IMR-90 (cell line): ENCODE measurements around the gene COX17. TPM values are rescaled to one million over a fixed set of nuclear protein-coding genes. Genes with fewer than 3 reads are reported as not detected.

ENCODE experiments used
- ATAC-seq: fragments of 200-7000 bp; cut with Tn5 transposase; 2 replicates; pipeline ENCODE4 v1.9.1; 2020; ENCODE audit warnings: low read depth, mild to moderate bottlenecking, moderate library complexity
- BruUV-seq: library from RNA; stranded (reverse); fragments of 400-500 nt; replicated peaks from 2 replicates; lab custom pipeline; 2021; lab: Mats Ljungman, UMichigan
- CTCF ChIA-PET: fragments of 300-600 bp; formaldehyde crosslinking; extraction: SDS; loops from one replicate; lab custom pipeline; 2021; ENCODE audit warnings: antibody characterized with exemption; lab: Yijun Ruan, JAX
- POLR2A ChIA-PET: fragments of 300-600 bp; sonication (Branson Sonifier 250); formaldehyde crosslinking; loops from one replicate; lab custom pipeline; 2022; ENCODE audit warnings: antibody characterized with exemption; ENCODE audit not compliant: unreplicated experiment; lab: Charles Lee
- DNase-seq: peaks from one replicate; pipeline ENCODE4 v3.0.0; 2013
- H2AFZ ChIP-seq: replicated peaks from 2 replicates; pipeline ENCODE3; 2013; ENCODE audit warnings: low read length, mild to moderate bottlenecking; ENCODE audit not compliant: poor library complexity
- H2AK5ac ChIP-seq: 2 replicates; pipeline ENCODE4 v1.6.1; 2013; ENCODE audit warnings: low read depth, low read length, inconsistent platforms
- H2AK9ac ChIP-seq: replicated peaks from 2 replicates; pipeline ENCODE3; 2013; ENCODE audit warnings: mild to moderate bottlenecking, low read depth, low read length, moderate library complexity; ENCODE audit not compliant: poor library complexity
- H2BK120ac ChIP-seq: 2 replicates; pipeline ENCODE4 v1.6.1; 2013; ENCODE audit warnings: low read depth, low read length, inconsistent platforms
- H2BK15ac ChIP-seq: 3 replicates; pipeline ENCODE4 v1.6.1; 2013; ENCODE audit warnings: low read depth, low read length, inconsistent platforms
- H2BK20ac ChIP-seq: 2 replicates; pipeline ENCODE4 v1.6.1; 2013; ENCODE audit warnings: low read depth, mild to moderate bottlenecking, inconsistent platforms, low read length, moderate library complexity
- H2BK5ac ChIP-seq: 2 replicates; pipeline ENCODE4 v1.6.1; 2013; ENCODE audit warnings: mild to moderate bottlenecking, low read depth, low read length, inconsistent platforms; ENCODE audit not compliant: poor library complexity, severe bottlenecking
- H3K14ac ChIP-seq: replicated peaks from 2 replicates; pipeline ENCODE4 v1.6.1; 2013; ENCODE audit warnings: low read depth, low read length, inconsistent platforms
- H3K18ac ChIP-seq: 2 replicates; pipeline ENCODE4 v1.6.1; 2013; ENCODE audit warnings: low read depth, low read length, control low read depth
- H3K23ac ChIP-seq: 2 replicates; pipeline ENCODE4 v1.6.1; 2013; ENCODE audit warnings: low read depth, low read length, inconsistent platforms
- H3K27ac ChIP-seq: 2 replicates; pipeline ENCODE4 v1.5.1; 2013; ENCODE audit warnings: mild to moderate bottlenecking, control low read depth, low read length; ENCODE audit not compliant: insufficient read depth
- H3K27me3 ChIP-seq: 2 replicates; pipeline ENCODE4 v1.6.1; 2013; ENCODE audit warnings: low read length; ENCODE audit not compliant: control insufficient read depth, insufficient read depth
- H3K36me3 ChIP-seq: 2 replicates; pipeline ENCODE4 v1.6.1; 2013; ENCODE audit warnings: low read length, mixed read lengths; ENCODE audit not compliant: control insufficient read depth, insufficient read depth
- H3K4ac ChIP-seq: 2 replicates; pipeline ENCODE4 v1.6.1; 2013; ENCODE audit warnings: low read depth, low read length, inconsistent platforms
- H3K4me1 ChIP-seq: 2 replicates; pipeline ENCODE4 v1.6.1; 2013; ENCODE audit warnings: low read length, mixed read lengths; ENCODE audit not compliant: control insufficient read depth, insufficient read depth
- H3K4me2 ChIP-seq: 2 replicates; pipeline ENCODE4 v1.6.1; 2013; ENCODE audit warnings: low read depth, mild to moderate bottlenecking, control low read depth, low read length, moderate library complexity
- H3K4me3 ChIP-seq: 2 replicates; pipeline ENCODE4 v1.5.1; 2013; ENCODE audit warnings: low read depth, mild to moderate bottlenecking, control low read depth, low read length, moderate library complexity; ENCODE audit not compliant: insufficient read depth
- H3K56ac ChIP-seq: 2 replicates; pipeline ENCODE4 v1.6.1; 2013; ENCODE audit warnings: low read length, inconsistent platforms; ENCODE audit not compliant: insufficient read depth; ENCODE audit errors: extremely low read depth
- H3K79me1 ChIP-seq, 2 experiments: 2 replicates each; pipeline ENCODE4 v1.6.1; 2013; ENCODE audit warnings: low read length in 2 of 2, inconsistent platforms in 1 of 2, low read depth in 1 of 2
- H3K9ac ChIP-seq: 2 replicates; pipeline ENCODE4 v1.6.1; 2013; ENCODE audit warnings: low read depth, low read length, control low read depth
- H3K9me1 ChIP-seq: 2 replicates; pipeline ENCODE4 v1.6.1; 2013; ENCODE audit warnings: low read length, inconsistent platforms; ENCODE audit not compliant: insufficient read depth
- H3K9me3 ChIP-seq: 2 replicates; pipeline ENCODE4 v1.6.1; 2013; ENCODE audit warnings: low read length; ENCODE audit not compliant: control insufficient read depth, insufficient read depth
- H4K20me1 ChIP-seq: 2 replicates; pipeline ENCODE4 v1.6.1; 2013; ENCODE audit warnings: low read length, inconsistent platforms; ENCODE audit not compliant: insufficient read depth
- H4K5ac ChIP-seq: 2 replicates; pipeline ENCODE4 v1.6.1; 2013; ENCODE audit warnings: mild to moderate bottlenecking, low read depth, low read length, control low read depth
- H4K8ac ChIP-seq, 2 experiments: 2 replicates each; pipeline ENCODE4 v1.6.1; 2013; ENCODE audit warnings: low read depth in 2 of 2, low read length in 2 of 2, control low read depth in 1 of 2, inconsistent platforms in 1 of 2
- H4K91ac ChIP-seq: 2 replicates; pipeline ENCODE4 v1.6.1; 2013; ENCODE audit warnings: low read depth, low read length, inconsistent platforms; ENCODE audit not compliant: insufficient read depth
- BHLHE40 ChIP-seq: fragments of 150-350 bp; IDR thresholded peaks from 2 replicates; pipeline ENCODE4 v1.6.1; 2016; ENCODE audit warnings: mild to moderate bottlenecking, low read depth, low read length
- CEBPB ChIP-seq: IDR thresholded peaks from 2 replicates; pipeline ENCODE4 v1.6.1; 2012; ENCODE audit warnings: low read depth, low read length, improper control_type of control experiment
- CHD1 ChIP-seq: IDR thresholded peaks from 2 replicates; pipeline ENCODE4 v1.6.1; 2012; ENCODE audit warnings: low read depth, low read length, improper control_type of control experiment
- FOS ChIP-seq: fragments of 150-350 bp; IDR thresholded peaks from 2 replicates; pipeline ENCODE4 v1.6.1; 2016; ENCODE audit warnings: low read depth, low read length
- MAFK ChIP-seq: IDR thresholded peaks from 2 replicates; pipeline ENCODE4 v1.6.1; 2012; ENCODE audit warnings: low read depth, low read length, improper control_type of control experiment
- MAZ ChIP-seq: IDR thresholded peaks from 2 replicates; pipeline ENCODE4 v1.6.1; 2012; ENCODE audit warnings: low read depth, mild to moderate bottlenecking, low read length, improper control_type of control experiment, moderate library complexity, borderline replicate concordance
- MXI1 ChIP-seq: IDR thresholded peaks from 2 replicates; pipeline ENCODE4 v1.6.1; 2012; ENCODE audit warnings: low read depth, mild to moderate bottlenecking, low read length, moderate library complexity, borderline replicate concordance
- POLR2A ChIP-seq: IDR thresholded peaks from 2 replicates; pipeline ENCODE4 v1.6.1; 2012; ENCODE audit warnings: mild to moderate bottlenecking, low read depth, low read length
- RAD21 ChIP-seq: IDR thresholded peaks from 2 replicates; pipeline ENCODE4 v1.6.1; 2012; ENCODE audit warnings: low read length, improper control_type of control experiment
- RCOR1 ChIP-seq: IDR thresholded peaks from 2 replicates; pipeline ENCODE4 v1.6.1; 2012; ENCODE audit warnings: mild to moderate bottlenecking, low read length, improper control_type of control experiment; ENCODE audit not compliant: insufficient replicate concordance
- RFX5 ChIP-seq: IDR thresholded peaks from 2 replicates; pipeline ENCODE4 v1.8.0; 2012; ENCODE audit warnings: low read depth, mild to moderate bottlenecking, low read length, moderate library complexity
- SMC3 ChIP-seq: fragments of 150-350 bp; IDR thresholded peaks from 2 replicates; pipeline ENCODE4 v1.6.1; 2016; ENCODE audit warnings: low read depth, mild to moderate bottlenecking, antibody characterized with exemption, low read length, moderate library complexity
- USF2 ChIP-seq: fragments of 150-350 bp; IDR thresholded peaks from 2 replicates; pipeline ENCODE4 v1.6.1; 2017; ENCODE audit warnings: mild to moderate bottlenecking, antibody characterized with exemption, low read length, low read depth
- WGBS, 2 experiments: methylation state at CpG; one replicate each; pipeline versions ENCODE4 v1.1.5 to v1.1.7; 2013; ENCODE audit warnings: missing lambda C conversion rate in 2 of 2; ENCODE audit not compliant: insufficient read length in 1 of 2; ENCODE audit errors: extremely low coverage in 2 of 2; 5-methylcytosine and 5-hydroxymethylcytosine counted together
- dilution Hi-C: fragments of 300-500 bp; cut with HindIII; formaldehyde crosslinking; loops from one replicate; pipeline ENCODE4 v1.14.3; 2018; ENCODE audit warnings: low sequenced_read_pairs; ENCODE audit not compliant: unreplicated experiment
- in situ Hi-C: fragments of 300-500 bp; cut with MboI; formaldehyde crosslinking; loops from 3 replicates; pipeline ENCODE4 v1.14.3; 2019; ENCODE audit warnings: low sequenced_read_pairs, inconsistent platforms, mixed read lengths
- intact Hi-C: fragments of 100-400 bp; cut with micrococcal nuclease; formaldehyde crosslinking; loops from 2 replicates; pipeline ENCODE4 v1.10.0; 2022
- polyA plus RNA-seq, 3 experiments: library from polyadenylated mRNA; depleted of rRNA; stranded (reverse); fragments of >200 nt; gene quantifications; 2 replicates each; pipeline ENCODE4 v1.2.3, GENCODE V29; 2012; ENCODE audit warnings: low replicate concordance in 1 of 3
- total RNA-seq: library from RNA; depleted of rRNA; stranded (reverse); fragments of >200 nt; gene quantifications from 2 replicates; pipeline ENCODE4 v1.2.3, GENCODE V29; 2012
- TF ChIP-seq, protein P1 (sequence below): fragments of 150-350 bp; IDR thresholded peaks from 2 replicates; pipeline ENCODE4 v1.6.1; 2016; ENCODE audit warnings: low read depth, mild to moderate bottlenecking, low read length, moderate library complexity, borderline replicate concordance
- TF ChIP-seq, protein P2 (sequence below): conservative IDR thresholded peaks from 2 replicates; pipeline ENCODE4 v1.5.1; 2012; ENCODE audit warnings: mild to moderate bottlenecking, low read depth, low read length, improper control_type of control experiment

The COX17 gene
- total and polyA plus RNA-seq, 2 of the 4 experiments (the other 2 are of a cell fraction): 2.0 to 24.5 TPM

DNA sequence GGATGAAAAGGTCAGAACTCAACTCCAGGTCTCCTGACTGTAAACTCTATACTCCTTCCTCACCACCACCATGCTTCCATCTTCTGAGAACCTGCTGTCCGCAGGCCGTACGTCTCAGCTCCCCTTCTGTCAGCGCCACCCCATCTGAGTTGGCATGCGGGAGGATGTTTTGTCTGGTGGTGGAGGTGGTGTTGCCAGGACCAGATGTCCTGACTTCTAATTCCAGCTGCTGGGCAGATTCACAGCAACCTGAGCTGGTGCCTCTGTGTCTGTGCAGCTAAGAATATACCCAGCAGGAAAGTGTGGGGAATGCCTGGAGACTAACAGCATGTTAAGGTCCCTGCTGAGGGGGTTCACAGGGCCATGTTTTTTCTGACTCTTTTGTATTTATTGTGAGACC lies 56.3 kb downstream of the COX17 start:
- in situ Hi-C loops (no loop called here), dilution Hi-C loops (no loop called here), intact Hi-C loops (no loop called here)
- ATAC-seq (no peak), DNase-seq (no peak)
- Histone ChIP-seq H3K14ac (no peak overlapping the region), H3K4me1 (no peaks in the 10 kb centered on the region), H4K5ac (no peak overlapping the region), H3K79me1 (no peaks in the 10 kb centered on the region), H2AK9ac (no peak overlapping the region), H4K91ac (no peak overlapping the region), H3K9me1 (no peaks in the 10 kb centered on the region), H2AK5ac (no peak overlapping the region), H2BK5ac (no peak overlapping the region), H3K27me3 (peaks cover 12% of the 10 kb centered on the region; the same call in 1 of the 2 replicates), H3K9me3 (no peaks in the 10 kb centered on the region; the same call in 1 of the 2 replicates), H3K23ac (no peak overlapping the region), H2AFZ (peak overlapping the region; percentile 41), H4K20me1 (no peaks in the 10 kb centered on the region), H3K9ac (no peak overlapping the region), H2BK20ac (no peak overlapping the region), H3K4ac (no peak overlapping the region), H3K4me3 (no peak overlapping the region), H3K27ac (no peak overlapping the region), H3K4me2 (no peak overlapping the region), H3K56ac (no peak overlapping the region), H3K18ac (no peak overlapping the region), H3K36me3 (no peaks in the 10 kb centered on the region), H4K8ac (no peak overlapping the region), H2BK15ac (no peak overlapping the region), H2BK120ac (no peak overlapping the region)
- ChIA-PET CTCF (no interaction called here), POLR2A (interaction anchor here (0.6 kb wide), 1 partner anchor 195 kb away, joined by 9 read pairs; no protein-coding TSS in a partner anchor)
- TF ChIP-seq, protein P1, sequence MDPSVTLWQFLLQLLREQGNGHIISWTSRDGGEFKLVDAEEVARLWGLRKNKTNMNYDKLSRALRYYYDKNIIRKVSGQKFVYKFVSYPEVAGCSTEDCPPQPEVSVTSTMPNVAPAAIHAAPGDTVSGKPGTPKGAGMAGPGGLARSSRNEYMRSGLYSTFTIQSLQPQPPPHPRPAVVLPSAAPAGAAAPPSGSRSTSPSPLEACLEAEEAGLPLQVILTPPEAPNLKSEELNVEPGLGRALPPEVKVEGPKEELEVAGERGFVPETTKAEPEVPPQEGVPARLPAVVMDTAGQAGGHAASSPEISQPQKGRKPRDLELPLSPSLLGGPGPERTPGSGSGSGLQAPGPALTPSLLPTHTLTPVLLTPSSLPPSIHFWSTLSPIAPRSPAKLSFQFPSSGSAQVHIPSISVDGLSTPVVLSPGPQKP: no peak
- TF ChIP-seq BHLHE40: no peak
- no peak for TF ChIP-seq MAFK
- no peak for TF ChIP-seq SMC3
- no peak for TF ChIP-seq MXI1
- no peak for TF ChIP-seq RAD21
- TF ChIP-seq MAZ: no peak
- no peak for TF ChIP-seq USF2
- no peak for TF ChIP-seq CHD1
- no peak for TF ChIP-seq RCOR1
- TF ChIP-seq RFX5: no peak
- TF ChIP-seq FOS: no peak
- no peak for TF ChIP-seq POLR2A
- TF ChIP-seq, protein P2, sequence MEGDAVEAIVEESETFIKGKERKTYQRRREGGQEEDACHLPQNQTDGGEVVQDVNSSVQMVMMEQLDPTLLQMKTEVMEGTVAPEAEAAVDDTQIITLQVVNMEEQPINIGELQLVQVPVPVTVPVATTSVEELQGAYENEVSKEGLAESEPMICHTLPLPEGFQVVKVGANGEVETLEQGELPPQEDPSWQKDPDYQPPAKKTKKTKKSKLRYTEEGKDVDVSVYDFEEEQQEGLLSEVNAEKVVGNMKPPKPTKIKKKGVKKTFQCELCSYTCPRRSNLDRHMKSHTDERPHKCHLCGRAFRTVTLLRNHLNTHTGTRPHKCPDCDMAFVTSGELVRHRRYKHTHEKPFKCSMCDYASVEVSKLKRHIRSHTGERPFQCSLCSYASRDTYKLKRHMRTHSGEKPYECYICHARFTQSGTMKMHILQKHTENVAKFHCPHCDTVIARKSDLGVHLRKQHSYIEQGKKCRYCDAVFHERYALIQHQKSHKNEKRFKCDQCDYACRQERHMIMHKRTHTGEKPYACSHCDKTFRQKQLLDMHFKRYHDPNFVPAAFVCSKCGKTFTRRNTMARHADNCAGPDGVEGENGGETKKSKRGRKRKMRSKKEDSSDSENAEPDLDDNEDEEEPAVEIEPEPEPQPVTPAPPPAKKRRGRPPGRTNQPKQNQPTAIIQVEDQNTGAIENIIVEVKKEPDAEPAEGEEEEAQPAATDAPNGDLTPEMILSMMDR: no peak
- TF ChIP-seq CEBPB: no peak
- no CpG with 5 or more reads among the region's 5 CpGs for WGBS, 2 experiments
- no TSS peak for BruUV-seq
